DMS79 (cell line): Measurements from ENCODE around the gene LDAF1.
"Not testable (repeated sequence)": the region's sequence is repeated elsewhere in the genome, so short reads cannot be mapped to it uniquely, and the experiment has no call there.

ENCODE experiments used
- DNase-seq: peaks from one replicate; lab custom pipeline; 2025; lab: John Stamatoyannopoulos, UW

The LDAF1 gene

GRCh38 chr16:21158208-21159110 is at the start of gene LDAF1:
TSS of gene LDAF1 (plus strand) at chr16:21158674. CDS start at chr16:21161183, 2,509 bp downstream.
- DNase-seq, result peak; percentile 33

DNA sequence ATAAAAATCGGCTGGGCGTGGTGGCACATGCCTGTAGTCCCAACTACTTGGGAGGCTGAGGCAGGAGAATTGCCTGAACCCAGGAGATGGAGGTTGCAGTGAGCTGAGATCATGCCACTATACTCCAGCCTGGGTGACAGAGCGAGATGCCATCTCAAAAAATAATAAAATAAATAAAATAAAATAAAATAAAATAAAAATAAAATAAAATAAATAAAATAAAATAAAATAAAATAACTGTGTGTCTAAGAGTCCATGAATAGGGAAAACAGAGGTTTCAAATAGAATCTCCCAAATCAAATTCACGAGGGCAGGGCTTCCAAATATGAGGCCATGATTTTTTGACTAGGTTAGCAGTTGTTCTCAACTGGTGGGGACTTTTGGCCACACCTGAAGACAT is 42.9 kb upstream of the LDAF1 start:
- DNase-seq, result not testable (repeated sequence)

GRCh38 chr16:21116148-21116693 is 42.3 kb upstream of the LDAF1 start:
- DNase-seq, result no peak

- no peak for DNase-seq
Measured at GRCh38 chr16:21117567-21117966, 40.9 kb upstream of the LDAF1 start.

- DNase-seq, result no peak
Measured at GRCh38 chr16:21120976-21121520, 37.4 kb upstream of the LDAF1 start.

- no peak for DNase-seq
Measured at GRCh38 chr16:21125191-21125590, 33.3 kb upstream of the LDAF1 start.

- no peak for DNase-seq
Measured at GRCh38 chr16:21126518-21126917, 32.0 kb upstream of the LDAF1 start.

DNA sequence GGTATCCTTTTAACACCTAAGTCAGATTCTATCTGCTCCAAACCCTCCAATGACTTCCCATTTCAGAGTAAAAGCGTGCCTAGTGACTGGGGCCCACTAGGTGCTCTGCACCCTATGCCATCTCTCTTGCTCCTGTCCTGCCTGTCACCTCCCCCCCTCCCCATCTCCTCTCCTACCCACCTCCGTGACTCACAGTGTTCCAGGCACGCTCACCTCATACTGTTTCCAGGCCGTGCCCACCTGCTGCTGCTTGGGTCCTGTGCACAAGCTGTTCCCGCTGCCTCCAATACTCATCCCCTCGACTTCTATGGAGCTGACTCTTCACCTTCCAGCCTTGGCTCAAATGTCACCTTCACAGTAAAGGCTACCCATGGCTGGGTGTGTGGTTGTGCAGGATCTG is 29.5 kb upstream of the LDAF1 start:
- no peak for DNase-seq

- DNase-seq, result no peak
Measured at GRCh38 chr16:21130811-21131210, 27.7 kb upstream of the LDAF1 start.

DNA sequence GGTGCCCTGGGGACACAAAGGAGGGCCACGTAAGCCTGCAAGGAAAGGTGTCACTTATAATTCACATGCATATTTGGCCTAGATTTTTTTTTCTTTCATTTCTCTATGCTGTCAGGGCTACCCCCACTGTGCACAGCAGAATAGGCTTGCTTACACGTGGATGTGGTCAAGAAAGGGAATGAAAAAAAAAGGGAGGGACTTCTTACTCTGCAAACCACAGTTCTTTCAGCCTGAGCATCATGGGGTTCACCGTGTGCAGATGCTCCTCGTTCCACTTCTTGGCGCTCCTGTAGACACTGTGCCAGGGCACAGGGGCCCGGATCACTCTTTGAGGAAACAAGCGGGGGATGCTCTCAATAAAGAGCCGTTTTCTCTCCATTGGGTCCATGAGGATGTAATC is 24.4 kb upstream of the LDAF1 start:
- no peak for DNase-seq

- peak; percentile 72 for DNase-seq
Measured at GRCh38 chr16:21145738-21146137, 12.7 kb upstream of the LDAF1 start.

- peak; percentile 94 for DNase-seq
Measured at GRCh38 chr16:21150375-21151001, 8.0 kb upstream of the LDAF1 start, which contains the start of gene DNAH3. TSS of gene DNAH3 (minus strand) at chr16:21150846. CDS start at chr16:21150319, 527 bp downstream.

DNA sequence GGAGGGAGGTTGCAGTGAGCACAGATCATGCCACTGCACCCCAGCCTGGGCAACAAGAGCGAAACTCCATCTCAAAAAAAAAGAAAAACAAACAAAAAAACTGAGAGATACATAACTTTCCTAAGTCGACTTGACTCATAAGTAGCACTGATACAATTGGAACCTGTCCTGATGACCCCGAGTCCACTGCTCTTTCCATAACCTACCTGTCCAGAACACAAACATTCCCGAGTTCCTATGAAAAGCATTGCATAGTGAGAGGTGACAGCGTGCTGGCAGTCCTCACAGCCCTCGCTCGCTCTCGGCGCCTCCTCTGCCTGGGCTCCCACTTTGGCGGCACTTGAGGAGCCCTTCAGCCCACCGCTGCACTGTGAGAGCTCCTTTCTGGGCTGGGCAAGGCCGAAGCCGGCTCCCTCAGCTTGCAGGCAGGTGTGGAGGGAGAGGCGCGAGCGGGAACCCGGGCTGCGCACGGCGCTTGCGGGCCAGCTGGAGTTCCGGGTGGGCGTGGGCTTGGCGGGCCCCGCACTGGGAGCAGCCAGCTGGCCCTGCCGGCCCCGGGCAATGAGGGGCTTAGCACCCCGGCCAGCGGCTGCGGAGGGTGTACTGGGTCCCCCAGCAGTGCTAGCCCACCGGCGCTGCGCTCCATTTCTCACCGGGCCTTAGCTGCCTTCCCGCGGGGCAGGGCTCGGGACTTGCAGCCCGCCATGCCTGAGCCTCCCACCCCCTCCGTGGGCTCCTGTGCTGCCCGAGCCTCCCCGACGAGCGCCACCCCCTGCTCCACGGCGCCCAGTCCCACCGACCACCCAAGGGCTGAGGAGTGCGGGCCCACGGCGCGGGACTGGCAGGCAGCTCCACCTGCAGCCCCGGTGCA is 6.1 kb upstream of the LDAF1 start:
- peak; percentile 50 for DNase-seq

GRCh38 chr16:21153124-21153729 is 5.2 kb upstream of the LDAF1 start:
- DNase-seq, result not testable (repeated sequence)

DNA sequence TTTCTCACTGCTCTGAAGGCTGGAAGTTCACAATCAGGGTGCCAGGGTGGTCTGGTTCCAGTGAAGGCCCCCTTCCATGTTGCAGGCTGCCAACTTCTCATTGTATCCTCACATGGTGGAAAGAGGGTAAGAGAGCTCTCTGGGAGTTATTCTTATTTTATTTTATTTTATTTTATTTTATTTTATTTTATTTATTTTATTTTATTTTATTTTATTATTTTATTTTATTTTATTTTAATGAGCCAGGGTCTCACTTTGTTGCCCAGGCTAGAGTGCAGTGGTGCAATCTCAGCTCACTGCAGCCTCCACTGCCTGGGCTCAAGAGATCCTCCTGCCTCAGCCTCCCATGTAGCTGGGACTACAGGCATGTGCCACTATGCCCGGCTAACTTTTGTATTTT is 2.5 kb upstream of the LDAF1 start:
- not testable (repeated sequence) for DNase-seq

- no peak for DNase-seq
Measured at GRCh38 chr16:21156767-21157467, 1.6 kb upstream of the LDAF1 start.

DNA sequence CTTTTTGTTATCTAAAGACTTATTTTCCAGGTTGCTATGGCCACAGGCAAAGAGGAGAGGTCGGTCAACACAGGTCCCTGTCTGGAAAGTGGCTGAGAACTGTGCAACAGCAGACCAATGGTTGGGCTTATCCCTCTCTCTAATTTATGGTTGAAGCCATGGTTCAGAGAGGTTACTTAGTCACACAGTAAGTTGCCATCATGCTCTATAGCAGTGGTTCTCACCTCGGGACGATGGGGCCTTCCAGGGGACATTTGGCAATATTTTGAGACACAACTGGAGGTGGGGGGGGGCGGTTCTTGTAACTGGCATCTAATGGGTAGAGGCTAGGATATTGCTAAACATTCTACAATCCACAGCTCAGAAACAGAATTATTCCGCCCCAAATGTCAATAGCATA is 842 bp upstream of the LDAF1 start:
- DNase-seq, result no peak

DNA sequence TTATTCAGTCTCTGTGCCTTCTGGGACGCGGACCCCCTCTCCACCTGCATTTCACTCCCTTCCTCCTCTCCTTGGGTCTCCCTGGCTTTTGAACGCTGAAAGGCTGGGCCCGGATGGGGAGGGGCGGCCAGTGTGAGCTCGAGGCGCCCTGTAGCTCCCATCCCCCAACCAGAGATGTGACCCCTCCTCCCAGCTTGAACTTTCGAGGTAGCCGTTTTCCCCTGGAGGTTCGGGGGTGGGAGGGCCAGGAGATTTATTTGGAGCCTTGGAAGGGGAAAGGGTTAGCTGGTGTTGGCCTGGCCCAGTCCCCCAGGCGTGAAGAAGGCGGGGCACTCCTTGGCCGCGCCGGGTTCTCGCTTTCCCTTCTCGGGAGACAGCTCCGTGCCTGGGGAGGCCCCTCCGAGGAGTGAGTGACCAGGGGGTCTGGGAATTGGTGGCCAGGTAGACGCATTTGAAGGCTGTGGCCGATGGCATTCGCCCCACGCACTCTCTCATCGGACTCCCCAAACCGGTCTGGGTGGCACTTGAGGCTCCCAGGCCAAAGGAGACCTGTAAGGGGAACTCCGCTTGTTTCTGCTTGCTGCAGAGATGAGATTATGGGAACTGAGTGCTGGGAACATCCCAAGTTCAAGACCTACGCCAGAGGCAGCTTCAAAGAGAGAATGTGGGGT is 942 bp downstream of the LDAF1 start:
- DNase-seq, result peak; percentile 21

- DNase-seq, result no peak
Measured at GRCh38 chr16:21160276-21160675, 1.8 kb downstream of the LDAF1 start.

DNA sequence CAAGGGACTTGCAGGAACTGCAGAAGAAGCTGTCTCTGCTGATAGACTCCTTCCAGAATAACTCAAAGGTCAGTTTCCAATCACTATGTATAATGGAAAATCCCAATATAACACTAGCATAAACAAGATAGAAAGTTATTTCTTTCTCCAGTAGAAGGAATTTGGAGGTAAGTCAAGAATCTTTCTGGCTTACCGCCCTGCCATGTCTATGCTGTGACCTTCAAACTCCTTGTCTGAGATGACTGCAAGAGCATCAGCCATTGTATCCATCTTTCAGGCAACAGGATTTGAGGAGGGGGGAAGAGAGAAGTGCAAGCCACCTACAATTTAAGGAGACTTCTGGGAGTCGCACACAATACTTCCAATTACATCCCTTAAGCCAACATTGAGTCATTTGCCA is 2.7 kb downstream of the LDAF1 start:
- DNase-seq, result no peak
